ENCODE results near the gene HHAT. TPM values are rescaled to one million over a fixed set of nuclear protein-coding genes. Genes with fewer than 3 reads are reported as not detected.

The HHAT gene
- total and polyA plus RNA-seq, 2 of the 13 experiments (the other 11 are each of a cell fraction or from before 2014, with no cell fraction given), result 2.6 to 4.9 TPM

- TF ChIP-seq LCORL (IDR thresholded peaks at IDR 0.05) (no peak), LCORL (CRISPR knock-in tag; IDR thresholded peaks at IDR 0.05) (no peak), ZNF547 (CRISPR knock-in tag; IDR thresholded peaks at IDR 0.05) (no peak)
These were observed 40.6 kb upstream of the HHAT start (continued) for GRCh38 chr1:210288116-210288515.

GRCh38 chr1:210289248-210289647 lies 39.5 kb upstream of the HHAT start:
- TF ChIP-seq NFE2L2 (IDR thresholded peaks at IDR 0.05; ENCODE audit: low read length) (no peak), MEIS1 (CRISPR knock-in tag; IDR thresholded peaks at IDR 0.05; ENCODE audit: borderline replicate concordance) (no peak), NFIC (IDR thresholded peaks at IDR 0.05; ENCODE audit: low read length) (no peak), ZNF124 (CRISPR knock-in tag; IDR thresholded peaks at IDR 0.05) (no peak), ZNF891 (CRISPR knock-in tag; IDR thresholded peaks at IDR 0.05) (no peak), MTF1 (CRISPR knock-in tag; IDR thresholded peaks at IDR 0.05) (no peak), ZSCAN30 (CRISPR knock-in tag; IDR thresholded peaks at IDR 0.05) (no peak), TRAFD1 (CRISPR knock-in tag; IDR thresholded peaks at IDR 0.05; ENCODE audit: borderline replicate concordance) (no peak), RFX3 (CRISPR knock-in tag; IDR thresholded peaks at IDR 0.05) (no peak), MTF2 (CRISPR knock-in tag; IDR thresholded peaks at IDR 0.05; ENCODE audit: borderline replicate concordance) (no peak)

More at GRCh38 chr1:210289248-210289647, 39.5 kb upstream of the HHAT start:
- Histone ChIP-seq H3K9me3 (ENCODE audit: low read length) (no peaks in the 10 kb centered on the region), H3K27me3 (ENCODE audit: control insufficient read depth in 1 of 2, insufficient read depth in 2 of 2, low read length in 2 of 2) (peaks cover 0 to 29% of the 10 kb centered on the region in 2 experiments; a peak in 3 of 5 replicates), H3K27ac (ENCODE audit: extremely low read length, insufficient read depth, low read length) (no peak overlapping the region), H3K4me2 (ENCODE audit: low read depth, low read length) (no peak overlapping the region), H2AFZ (ENCODE audit: low read length) (no peak overlapping the region), H3K79me2 (ENCODE audit: insufficient read depth, low read length) (no peaks in the 10 kb centered on the region), H3K36me3 (replicated peaks in 1 of 2; ENCODE audit: control insufficient read depth in 1 of 2, insufficient read depth in 2 of 2, low read length in 2 of 2) (no peaks in the 10 kb centered on the region), H3K4me3 (replicated peaks in 1 of 3; ENCODE audit: insufficient read depth in 1 of 3, low read depth in 2 of 3, low read length in 3 of 3) (no peak overlapping the region), H4K20me1 (ENCODE audit: insufficient read depth, low read length) (no peaks in the 10 kb centered on the region), H3K9ac (ENCODE audit: insufficient read depth, low read depth, low read length) (no peak overlapping the region), H3K4me1 (ENCODE audit: insufficient read depth, low read length) (0 out of 2 replicates have a peak, but pooled peaks cover 9% of the 10 kb centered on the region)
- no peak for FAIRE-seq
- no TSS peak for BruUV-seq (replicated peaks)
- no peak for ATAC-seq
- in situ Hi-C loops (cut with HindIII; ENCODE audit: extremely low pct_ligation_motif_present, low pct_unique_long_range_greater_than_20kb) (no loop called here), intact Hi-C loops (cut with micrococcal nuclease; ENCODE audit: unreplicated experiment) (no loop called here)
- POLR2A ChIA-PET, result no interaction called here
- no peak for DNase-seq (ENCODE audit: low spot score)
- WGBS (ENCODE audit: low lambda C conversion rate), result 0% methylated on average over 4 of the region's 4 CpGs
- CTCF ChIA-PET (ENCODE audit: low intra/inter-chr PET ratio, low total read pairs), result no interaction called here
